Psoas muscle (tissue), 8 donors: ENCODE measurements around the gene NANOS1. TPM values are rescaled to one million over a fixed set of nuclear protein-coding genes. Genes with fewer than 3 reads are reported as not detected.

ENCODE experiments used
- ATAC-seq, 4 donors: fragments of 200-7000 bp; cut with Tn5 transposase; one replicate each; pipeline ENCODE4 v1.9.1; 2020; ENCODE audit warnings: moderate library complexity in 3 of 4, mild to moderate bottlenecking in 2 of 4
- DNase-seq, 2 donors: peaks; one replicate each; pipeline ENCODE4 v3.0.0-alpha.2; 2020
- H3K27ac ChIP-seq: fragments of 200-600 bp; one replicate; pipeline ENCODE4 v1.8.0; 2022
- H3K27me3 ChIP-seq, 3 donors: fragments of 200-600 bp in 1 of 3; one replicate each; pipeline versions ENCODE4 v1.6.1 to v1.8.0; 2013 to 2022; ENCODE audit warnings: low read length in 2 of 3, mild to moderate bottlenecking in 2 of 3, moderate library complexity in 1 of 3; ENCODE audit not compliant: insufficient read depth in 3 of 3
- H3K36me3 ChIP-seq, 2 donors: fragments of 200-600 bp in 1 of 2; one replicate each; pipeline versions ENCODE4 v1.6.1 to v1.8.0; 2013 to 2022; ENCODE audit warnings: low read depth in 1 of 2, mild to moderate bottlenecking in 1 of 2, moderate library complexity in 1 of 2; ENCODE audit not compliant: insufficient read depth in 1 of 2
- H3K4me1 ChIP-seq: fragments of 200-600 bp; one replicate; pipeline ENCODE4 v1.8.0; 2022
- H3K4me3 ChIP-seq: fragments of 200-600 bp; one replicate; pipeline ENCODE4 v1.8.0; 2022; ENCODE audit warnings: mild to moderate bottlenecking
- H3K9me3 ChIP-seq: fragments of 200-600 bp; one replicate; pipeline ENCODE4 v1.8.0; 2022
- CTCF ChIP-seq: fragments of 200-600 bp; IDR thresholded peaks from one replicate; pipeline ENCODE4 v1.8.0; 2022; ENCODE audit warnings: antibody characterized with exemption
- WGBS, 3 donors: extraction: QIAGEN DNeasy Blood & Tissue Kit; methylation state at CpG; one replicate each; pipeline versions ENCODE4 v1.1.6 to v1.1.7; 2013; 5-methylcytosine and 5-hydroxymethylcytosine counted together
- intact Hi-C, 2 donors: fragments of 100-400 bp; cut with DNase I; formaldehyde crosslinking; loops; one replicate each; pipeline versions ENCODE4 v1.11.0 to v1.14.2; 2022
- polyA plus RNA-seq, 3 donors: library from polyadenylated mRNA; stranded (reverse); fragments of 200-250 nt; gene quantifications; one replicate each; pipeline ENCODE4 v1.2.3, GENCODE V29; 2013
- total RNA-seq, 4 donors: library from RNA; stranded (reverse); fragmentation: NEBNext Ultra II Directional in 2 of 4; extraction: Animal tissue kit (Norgen Biotek cat#: 25700) in 2 of 4; gene quantifications; one replicate each; pipeline versions ENCODE4 v1.2.1 to v1.2.4, GENCODE V29; 2021 to 2023
- donor health status: healthy with polysubstance abuse.
- donor health status: DM: no; HTN: no; CAD: no; lungs with moderate emphysema.
- donor health status: Bipolar disorder and iron deficiency.
- donor health status: healthy.
- donor health status: DM: yes; HTN: yes; CAD: no.
- donor health status: DM: no; HTN: no; CAD: no.
- donor health status: DM: no; HTN: no; CAD: no.
- donor health status: DM: yes; HTN: yes; CAD: no.

The NANOS1 gene
- total and polyA plus RNA-seq, 7 donors: 1.4 to 59.4 (median 19.3) TPM

- DNase-seq: no peak
- 94 to 97% (median 95%) methylated on average over 26 of the region's 26 CpGs for WGBS, 3 donors
- no peak for TF ChIP-seq CTCF
Measured at GRCh38 chr10:119042169-119042568, 12.7 kb downstream of the NANOS1 start.

GRCh38 chr10:119045561-119045960, 16.0 kb downstream of the NANOS1 start:
- ATAC-seq (no peak), DNase-seq (no peak)
- Histone ChIP-seq H3K4me3 (no peak overlapping the region), H3K36me3 (peaks cover 18 to 100% of the 10 kb centered on the region in 2 donors), H3K9me3 (no peaks in the 10 kb centered on the region), H3K4me1 (no peaks in the 10 kb centered on the region), H3K27me3 (no peaks in the 10 kb centered on the region), H3K27ac (no peak overlapping the region)
- TF ChIP-seq CTCF: no peak
- intact Hi-C loops: loop anchor here in 1 of 2 donors (5.0 to 10.0 kb wide), 2 partner anchors 117 to 879 kb away; no protein-coding TSS in a partner anchor
- 92 to 97% (median 94%) methylated on average over 7 of the region's 7 CpGs for WGBS, 3 donors

More at GRCh38 chr10:119042169-119042568, 12.7 kb downstream of the NANOS1 start:
- H3K27ac ChIP-seq: no peak overlapping the region
- no peaks in the 10 kb centered on the region for H3K4me1 ChIP-seq
- H3K36me3 ChIP-seq: peaks cover 20 to 100% of the 10 kb centered on the region in 2 donors
- ATAC-seq: peak in 2 of 4 donors; percentile 12 to 14
- H3K9me3 ChIP-seq: no peaks in the 10 kb centered on the region
- H3K4me3 ChIP-seq: no peak overlapping the region
- no peaks in the 10 kb centered on the region for H3K27me3 ChIP-seq
- intact Hi-C loops: loop anchor here in 1 of 2 donors (10.0 kb wide), 1 partner anchor 883 kb away; no protein-coding TSS in a partner anchor

- no peak overlapping the region for H3K27ac ChIP-seq
- TF ChIP-seq CTCF: no peak
- peaks cover 18 to 100% of the 10 kb centered on the region in 2 donors for H3K36me3 ChIP-seq
- DNase-seq (no peak), ATAC-seq (no peak)
- no peaks in the 10 kb centered on the region for H3K9me3 ChIP-seq
- no peaks in the 10 kb centered on the region for H3K4me1 ChIP-seq
- H3K27me3 ChIP-seq: no peaks in the 10 kb centered on the region
- H3K4me3 ChIP-seq: no peak overlapping the region
- 96 to 98% (median 97%) methylated on average over 5 of the region's 5 CpGs for WGBS, 3 donors
- intact Hi-C loops: loop anchor here in 1 of 2 donors (5.0 to 10.0 kb wide), 2 partner anchors 113 to 875 kb away; no protein-coding TSS in a partner anchor
Measured at GRCh38 chr10:119049361-119049760, 19.8 kb downstream of the NANOS1 start.

DNA sequence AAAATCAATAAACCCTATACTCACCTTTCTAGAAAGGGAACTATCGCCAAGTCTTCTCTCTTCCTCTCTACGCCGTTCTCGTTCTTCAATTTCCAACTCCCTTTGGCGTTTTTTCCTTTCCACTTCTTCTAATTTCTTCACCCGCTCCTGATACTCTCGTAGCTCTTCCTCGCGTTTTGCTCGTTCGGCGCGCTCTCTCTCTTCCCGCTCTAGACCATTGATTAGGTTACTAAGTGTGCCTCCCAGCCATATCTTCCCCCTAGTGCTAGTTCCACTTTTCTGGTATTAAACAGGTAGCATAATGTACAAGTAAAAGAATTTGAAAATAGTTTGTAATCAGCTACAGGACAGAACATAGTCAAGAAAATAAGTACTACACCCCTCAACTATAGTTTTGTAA, 20.3 kb downstream of the NANOS1 start:
- ATAC-seq (no peak), DNase-seq (no peak)
- intact Hi-C loops: loop anchor here in 1 of 2 donors (5.0 to 10.0 kb wide), 4 partner anchors 113 to 875 kb away; no protein-coding TSS in a partner anchor
- no peak overlapping the region for H3K4me3 ChIP-seq
- H3K4me1 ChIP-seq: no peaks in the 10 kb centered on the region
- no peak for TF ChIP-seq CTCF
- no peak overlapping the region for H3K27ac ChIP-seq
- WGBS, 3 donors: 95 to 96% (median 96%) methylated on average over 14 of the region's 14 CpGs
- H3K9me3 ChIP-seq: no peaks in the 10 kb centered on the region
- peaks cover 18 to 100% of the 10 kb centered on the region in 2 donors for H3K36me3 ChIP-seq
- H3K27me3 ChIP-seq: no peaks in the 10 kb centered on the region

- H3K36me3 ChIP-seq: peaks cover 20 to 100% of the 10 kb centered on the region in 2 donors
- no peak for TF ChIP-seq CTCF
- DNase-seq: no peak
- H3K4me1 ChIP-seq: no peaks in the 10 kb centered on the region
- H3K4me3 ChIP-seq: no peak overlapping the region
- intact Hi-C loops: loop anchor here in 1 of 2 donors (5.0 to 10.0 kb wide), 2 partner anchors 531 to 793 kb away; no protein-coding TSS in a partner anchor
- no peak overlapping the region for H3K27ac ChIP-seq
- ATAC-seq: no peak
- WGBS, 3 donors: 88 to 94% (median 93%) methylated on average over 3 of the region's 3 CpGs
- no peaks in the 10 kb centered on the region for H3K27me3 ChIP-seq
- H3K9me3 ChIP-seq: no peaks in the 10 kb centered on the region
Measured at GRCh38 chr10:119051775-119052174, 22.3 kb downstream of the NANOS1 start.
